22Rv1 (cell line): ENCODE measurements around the gene RRN3.

Experiments
- ZFX ChIP-seq: fragments of 450-650 bp; IDR thresholded peaks from 2 replicates; pipeline ENCODE4 v1.6.1; 2017; ENCODE audit warnings: antibody characterized with exemption, borderline replicate concordance
- TF ChIP-seq, protein P1 (sequence below): fragments of 450-650 bp; IDR thresholded peaks from 2 replicates; pipeline ENCODE4 v1.5.1; 2017; ENCODE audit warnings: mild to moderate bottlenecking

- TF ChIP-seq, protein P1, sequence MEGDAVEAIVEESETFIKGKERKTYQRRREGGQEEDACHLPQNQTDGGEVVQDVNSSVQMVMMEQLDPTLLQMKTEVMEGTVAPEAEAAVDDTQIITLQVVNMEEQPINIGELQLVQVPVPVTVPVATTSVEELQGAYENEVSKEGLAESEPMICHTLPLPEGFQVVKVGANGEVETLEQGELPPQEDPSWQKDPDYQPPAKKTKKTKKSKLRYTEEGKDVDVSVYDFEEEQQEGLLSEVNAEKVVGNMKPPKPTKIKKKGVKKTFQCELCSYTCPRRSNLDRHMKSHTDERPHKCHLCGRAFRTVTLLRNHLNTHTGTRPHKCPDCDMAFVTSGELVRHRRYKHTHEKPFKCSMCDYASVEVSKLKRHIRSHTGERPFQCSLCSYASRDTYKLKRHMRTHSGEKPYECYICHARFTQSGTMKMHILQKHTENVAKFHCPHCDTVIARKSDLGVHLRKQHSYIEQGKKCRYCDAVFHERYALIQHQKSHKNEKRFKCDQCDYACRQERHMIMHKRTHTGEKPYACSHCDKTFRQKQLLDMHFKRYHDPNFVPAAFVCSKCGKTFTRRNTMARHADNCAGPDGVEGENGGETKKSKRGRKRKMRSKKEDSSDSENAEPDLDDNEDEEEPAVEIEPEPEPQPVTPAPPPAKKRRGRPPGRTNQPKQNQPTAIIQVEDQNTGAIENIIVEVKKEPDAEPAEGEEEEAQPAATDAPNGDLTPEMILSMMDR: no peak
- no peak for TF ChIP-seq ZFX
Measured at GRCh38 chr16:15031179-15031578, 62.9 kb downstream of the RRN3 start.
